Measurements from ENCODE around the gene PRPF4. TPM values are rescaled to one million over a fixed set of nuclear protein-coding genes. Genes with fewer than 3 reads are reported as not detected.
"Not testable (repeated sequence)": the region's sequence is repeated elsewhere in the genome, so short reads cannot be mapped to it uniquely, and the experiment has no call there.

Gene PRPF4
- total RNA-seq, 1 donor from 2014 or later = 46.3 TPM

GRCh38 chr9:113281356-113281755 is 5.9 kb downstream of the PRPF4 start:
- TF ChIP-seq CTCF (conservative IDR thresholded peaks at IDR 0.05) = no peak
- no peak overlapping the region for H3K27ac Mint-ChIP-seq (ENCODE audit: unreplicated experiment)
- no peaks in the 10 kb centered on the region for H3K27me3 Mint-ChIP-seq (ENCODE audit: low read depth)
- DNase-seq (ENCODE audit: low read depth, low spot score) = no peak
- H3K4me3 Mint-ChIP-seq = no peak overlapping the region
- H3K4me1 Mint-ChIP-seq = peaks cover 7% of the 10 kb centered on the region
- peaks cover 19% of the 10 kb centered on the region for H3K36me3 Mint-ChIP-seq (ENCODE audit: low read depth)
- no peaks in the 10 kb centered on the region for H3K9me3 Mint-ChIP-seq

- H3K27me3 Mint-ChIP-seq (ENCODE audit: low read depth) = no peaks in the 10 kb centered on the region
- no peak for DNase-seq (ENCODE audit: low read depth, low spot score)
- TF ChIP-seq CTCF (conservative IDR thresholded peaks at IDR 0.05) = no peak
- H3K4me3 Mint-ChIP-seq = no peak overlapping the region
- H3K4me1 Mint-ChIP-seq = no peaks in the 10 kb centered on the region
- H3K27ac Mint-ChIP-seq (ENCODE audit: unreplicated experiment) = no peak overlapping the region
- H3K9me3 Mint-ChIP-seq = no peaks in the 10 kb centered on the region
- H3K36me3 Mint-ChIP-seq (ENCODE audit: low read depth) = peaks cover 18% of the 10 kb centered on the region
Measured at GRCh38 chr9:113289091-113289490, 13.6 kb downstream of the PRPF4 start.

- Mint-ChIP-seq H3K27ac (ENCODE audit: unreplicated experiment) (no peak overlapping the region), H3K4me1 (no peaks in the 10 kb centered on the region), H3K9me3 (no peaks in the 10 kb centered on the region), H3K27me3 (ENCODE audit: low read depth) (no peaks in the 10 kb centered on the region), H3K36me3 (ENCODE audit: low read depth) (peaks cover 13% of the 10 kb centered on the region), H3K4me3 (no peak overlapping the region)
- TF ChIP-seq CTCF (conservative IDR thresholded peaks at IDR 0.05) = no peak
- DNase-seq (ENCODE audit: low read depth, low spot score) = no peak
Measured at GRCh38 chr9:113290052-113290607, 14.7 kb downstream of the PRPF4 start.

- H3K27ac Mint-ChIP-seq (ENCODE audit: unreplicated experiment) = no peak overlapping the region
- DNase-seq (ENCODE audit: low read depth, low spot score) = no peak
- H3K27me3 Mint-ChIP-seq (ENCODE audit: low read depth) = no peaks in the 10 kb centered on the region
- H3K4me3 Mint-ChIP-seq = no peak overlapping the region
- H3K9me3 Mint-ChIP-seq = no peaks in the 10 kb centered on the region
- peaks cover 6% of the 10 kb centered on the region for H3K36me3 Mint-ChIP-seq (ENCODE audit: low read depth)
- TF ChIP-seq CTCF (conservative IDR thresholded peaks at IDR 0.05) = no peak
- no peaks in the 10 kb centered on the region for H3K4me1 Mint-ChIP-seq
Measured at GRCh38 chr9:113293285-113293878, 17.9 kb downstream of the PRPF4 start.

- not testable (repeated sequence) for H3K4me3 Mint-ChIP-seq; H3K36me3 Mint-ChIP-seq (ENCODE audit: low read depth); DNase-seq (ENCODE audit: low read depth, low spot score); H3K27ac Mint-ChIP-seq (ENCODE audit: unreplicated experiment); H3K9me3 Mint-ChIP-seq; H3K27me3 Mint-ChIP-seq (ENCODE audit: low read depth); H3K4me1 Mint-ChIP-seq
Measured at GRCh38 chr9:113296247-113296646, 20.8 kb downstream of the PRPF4 start.

GRCh38 chr9:113296796-113297558 is 21.5 kb downstream of the PRPF4 start:
- Mint-ChIP-seq H3K4me1 (no peaks in the 10 kb centered on the region), H3K27ac (ENCODE audit: unreplicated experiment) (no peak overlapping the region), H3K36me3 (ENCODE audit: low read depth) (no peaks in the 10 kb centered on the region), H3K9me3 (no peaks in the 10 kb centered on the region), H3K4me3 (no peak overlapping the region), H3K27me3 (ENCODE audit: low read depth) (peaks cover 8% of the 10 kb centered on the region)
- no peak for TF ChIP-seq CTCF (conservative IDR thresholded peaks at IDR 0.05)
- DNase-seq (ENCODE audit: low read depth, low spot score) = no peak
